PC-9 (cell line): ENCODE data around the gene ADARB2. TPM values are rescaled to one million over a fixed set of nuclear protein-coding genes. Genes with fewer than 3 reads are reported as not detected.

Experiments used
- BruUV-seq: library from RNA; stranded (reverse); fragments of 400-500 nt; replicated peaks from 2 replicates; lab custom pipeline; 2021; lab: Mats Ljungman, UMichigan
- CTCF ChIA-PET: fragments of 300-600 bp; sonication (Branson Sonifier 250); formaldehyde crosslinking; loops from one replicate; lab custom pipeline; 2022; ENCODE audit warnings: antibody characterized with exemption; lab: Charles Lee
- POLR2A ChIA-PET: fragments of 300-600 bp; sonication (Branson Sonifier 250); formaldehyde crosslinking; loops from one replicate; lab custom pipeline; 2022; ENCODE audit warnings: antibody characterized with exemption; ENCODE audit not compliant: unreplicated experiment; lab: Charles Lee
- DNase-seq, 2 experiments: peaks; one replicate each; pipeline versions ENCODE4 v3.0.0 to v3.0.0-alpha.2; 2015 to 2022; ENCODE audit warnings: mixed read lengths in 1 of 2
- H2AFZ ChIP-seq: fragments of 200-600 bp; sonication (generic); 2 replicates; pipeline ENCODE4 v1.8.1; 2017; ENCODE audit warnings: antibody characterized with exemption
- H3F3A ChIP-seq: fragments of 200-600 bp; sonication (generic); 2 replicates; pipeline ENCODE4 v1.8.1; 2017; ENCODE audit warnings: antibody characterized with exemption, mild to moderate bottlenecking, low read depth; ENCODE audit not compliant: insufficient read depth
- H3K27ac ChIP-seq: fragments of 200-600 bp; sonication (generic); 2 replicates; pipeline ENCODE4 v1.6.1; 2016; ENCODE audit warnings: mixed run types
- H3K27me3 ChIP-seq: fragments of 200-600 bp; sonication (generic); 2 replicates; pipeline ENCODE4 v1.6.1; 2016; ENCODE audit warnings: low read depth, mixed run types; ENCODE audit not compliant: insufficient read depth
- H3K36me3 ChIP-seq: fragments of 200-600 bp; sonication (generic); 2 replicates; pipeline ENCODE4 v1.6.1; 2016; ENCODE audit warnings: low read depth, mixed run types
- H3K4me1 ChIP-seq: fragments of 200-600 bp; sonication (generic); replicated peaks from 2 replicates; pipeline ENCODE4 v1.6.1; 2016; ENCODE audit warnings: mixed run types; ENCODE audit not compliant: insufficient read depth
- H3K4me2 ChIP-seq: fragments of 200-600 bp; sonication (generic); 2 replicates; pipeline ENCODE4 v1.6.1; 2017; ENCODE audit warnings: mixed run types
- H3K4me3 ChIP-seq: fragments of 200-600 bp; sonication (generic); 2 replicates; pipeline ENCODE4 v1.6.1; 2016; ENCODE audit warnings: mixed run types
- H3K79me2 ChIP-seq: fragments of 200-600 bp; sonication (generic); 2 replicates; pipeline ENCODE4 v1.6.1; 2017; ENCODE audit warnings: low read depth, mixed run types
- H3K9me2 ChIP-seq: fragments of 200-600 bp; sonication (generic); 2 replicates; pipeline ENCODE4 v1.8.1; 2017; ENCODE audit warnings: mild to moderate bottlenecking; ENCODE audit not compliant: insufficient read depth
- H3K9me3 ChIP-seq: fragments of 200-600 bp; sonication (generic); 2 replicates; pipeline ENCODE4 v1.8.1; 2016; ENCODE audit warnings: low read depth; ENCODE audit not compliant: insufficient read depth
- H4K20me1 ChIP-seq: fragments of 200-600 bp; sonication (generic); 2 replicates; pipeline ENCODE4 v1.8.1; 2017; ENCODE audit not compliant: insufficient read depth
- CTCF ChIP-seq: fragments of 200-600 bp; sonication (generic); conservative IDR thresholded peaks from 2 replicates; pipeline ENCODE4 v1.6.1; 2017; ENCODE audit warnings: mixed run types, antibody characterized with exemption, mild to moderate bottlenecking, moderate library complexity
- EZH2 ChIP-seq: fragments of 200-600 bp; sonication (generic); IDR thresholded peaks from 2 replicates; pipeline ENCODE4 v1.8.0; 2017; ENCODE audit warnings: antibody characterized with exemption, low read depth
- intact Hi-C: fragments of 100-400 bp; cut with micrococcal nuclease; formaldehyde crosslinking; loops from one replicate; pipeline ENCODE4 v1.10.0; 2022; ENCODE audit not compliant: unreplicated experiment
- total RNA-seq: library from RNA; stranded (reverse); gene quantifications from 2 replicates; pipeline ENCODE4 v1.2.3, GENCODE V29; 2021

Gene ADARB2
- total RNA-seq, 1 experiment from 2014 or later, result not detected

DNA sequence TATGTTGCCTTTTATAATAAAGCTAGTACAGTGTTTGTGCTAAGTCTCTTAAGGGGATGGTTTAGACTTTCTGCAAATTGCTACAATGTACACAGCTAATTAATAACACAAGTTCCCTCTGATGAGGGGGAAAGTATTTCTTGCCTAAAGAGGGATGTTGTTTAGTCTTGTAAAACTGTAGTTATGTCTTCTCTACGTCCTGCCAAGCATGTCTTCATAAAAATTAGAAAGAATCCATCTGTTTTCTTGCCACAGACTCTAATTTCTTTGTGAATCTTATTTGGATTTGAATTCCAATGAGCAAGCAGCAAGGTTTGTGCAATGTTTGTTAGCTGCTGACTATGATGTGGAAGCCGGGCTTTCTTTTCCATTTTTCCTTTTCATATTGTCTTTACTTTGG lies 28.2 kb downstream of the ADARB2 start:
- CTCF ChIA-PET, result no interaction called here

DNA sequence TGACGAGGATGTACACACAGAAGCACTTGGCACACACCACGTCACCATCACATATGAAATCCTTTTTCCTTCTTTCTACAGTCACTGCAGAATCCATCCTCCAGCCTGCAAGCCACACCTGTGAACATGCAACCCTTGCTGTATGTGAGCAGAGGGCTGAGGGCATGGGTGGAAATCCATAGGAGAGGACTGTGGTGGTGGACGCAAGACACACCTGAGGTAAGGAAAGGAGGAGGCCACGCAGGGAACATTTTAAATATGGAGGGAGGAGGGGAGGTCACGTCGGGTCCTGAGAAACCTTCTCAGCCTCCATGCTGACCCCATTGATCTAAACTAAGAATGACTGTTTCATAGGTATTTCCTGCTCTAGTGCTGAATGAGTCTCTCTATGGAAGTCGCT lies 28.6 kb downstream of the ADARB2 start:
- H3K4me2 ChIP-seq, result no peak overlapping the region
- H3K4me3 ChIP-seq, result no peak overlapping the region
- H3K79me2 ChIP-seq, result no peaks in the 10 kb centered on the region
- BruUV-seq, result no TSS peak
- no peaks in the 10 kb centered on the region for H3F3A ChIP-seq
- no peaks in the 10 kb centered on the region for H3K9me3 ChIP-seq
- ChIA-PET CTCF (no interaction called here), POLR2A (no interaction called here)
- no peaks in the 10 kb centered on the region for H3K36me3 ChIP-seq
- no peak overlapping the region for H2AFZ ChIP-seq
- H3K9me2 ChIP-seq, result no peaks in the 10 kb centered on the region
- peaks cover 19% of the 10 kb centered on the region; the same call in 1 of the 2 replicates for H3K27me3 ChIP-seq
- no peaks in the 10 kb centered on the region for H3K4me1 ChIP-seq
- TF ChIP-seq EZH2, result no peak
- TF ChIP-seq CTCF, result no peak
- H3K27ac ChIP-seq, result no peak overlapping the region
- no peaks in the 10 kb centered on the region for H4K20me1 ChIP-seq
- intact Hi-C loops, result no loop called here
- no peak for DNase-seq

More for the DNA sequence above, 28.2 kb downstream of the ADARB2 start:
- Histone ChIP-seq H3K27me3 (peaks cover 19% of the 10 kb centered on the region; the same call in 1 of the 2 replicates), H3K9me3 (no peaks in the 10 kb centered on the region), H3K4me3 (no peak overlapping the region), H4K20me1 (no peaks in the 10 kb centered on the region), H3K36me3 (no peaks in the 10 kb centered on the region), H3F3A (no peaks in the 10 kb centered on the region), H3K4me1 (no peaks in the 10 kb centered on the region), H2AFZ (no peak overlapping the region), H3K79me2 (no peaks in the 10 kb centered on the region), H3K4me2 (no peak overlapping the region), H3K9me2 (no peaks in the 10 kb centered on the region), H3K27ac (no peak overlapping the region)
- no TSS peak for BruUV-seq
- intact Hi-C loops, result no loop called here
- TF ChIP-seq EZH2 (no peak), CTCF (no peak)
- no peak for DNase-seq
- POLR2A ChIA-PET, result no interaction called here

DNA sequence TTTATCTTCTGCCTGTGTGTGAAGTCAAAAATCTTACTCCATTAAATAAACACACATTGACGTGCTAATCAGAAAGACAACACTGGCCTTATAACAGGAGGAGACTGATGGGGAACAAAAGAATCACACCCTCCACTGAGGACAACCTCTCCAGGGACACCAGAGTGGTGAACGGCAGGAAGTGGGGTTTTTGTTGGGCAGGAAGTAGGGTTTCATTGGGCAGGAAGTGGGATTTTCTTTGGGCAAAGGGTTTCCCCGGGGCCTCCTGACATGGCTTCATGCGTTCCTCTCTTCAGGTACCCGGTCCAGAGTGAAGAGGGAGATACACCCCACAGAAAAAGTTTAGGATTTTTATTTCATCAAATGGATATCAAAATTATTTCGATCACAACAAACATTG lies 30.6 kb downstream of the ADARB2 start:
- no peak overlapping the region for H3K4me2 ChIP-seq
- H3K27ac ChIP-seq, result no peak overlapping the region
- H4K20me1 ChIP-seq, result no peaks in the 10 kb centered on the region
- H3K9me2 ChIP-seq, result no peaks in the 10 kb centered on the region
- no peaks in the 10 kb centered on the region for H3K79me2 ChIP-seq
- CTCF ChIA-PET, result no interaction called here
- H3K27me3 ChIP-seq, result peaks cover 30% of the 10 kb centered on the region; the same call in 1 of the 2 replicates
- H3K9me3 ChIP-seq, result no peaks in the 10 kb centered on the region
- no TSS peak for BruUV-seq
- no peaks in the 10 kb centered on the region for H3K36me3 ChIP-seq
- no peak overlapping the region for H3K4me3 ChIP-seq
- POLR2A ChIA-PET, result no interaction called here
- intact Hi-C loops, result no loop called here
- no peak for DNase-seq
- TF ChIP-seq EZH2 (no peak), CTCF (no peak)
- no peak overlapping the region for H2AFZ ChIP-seq
- no peaks in the 10 kb centered on the region for H3F3A ChIP-seq
- no peaks in the 10 kb centered on the region for H3K4me1 ChIP-seq
